PC-3 (cell line): ENCODE results near the gene IST1. TPM values are rescaled to one million over a fixed set of nuclear protein-coding genes. Genes with fewer than 3 reads are reported as not detected.

Source experiments
- ATAC-seq: fragments of 200-7000 bp; cut with Tn5 transposase; 2 replicates; pipeline ENCODE4 v1.9.1; 2020; ENCODE audit warnings: mild to moderate bottlenecking, moderate library complexity
- BruUV-seq: library from RNA; stranded (reverse); fragments of 400-500 nt; replicated peaks from 2 replicates; lab custom pipeline; 2021; lab: Mats Ljungman, UMichigan
- CTCF ChIA-PET: fragments of 300-600 bp; sonication (Branson Sonifier 250); formaldehyde crosslinking; loops from one replicate; lab custom pipeline; 2022; ENCODE audit warnings: antibody characterized with exemption; lab: Charles Lee
- POLR2A ChIA-PET: fragments of 300-600 bp; sonication (Branson Sonifier 250); formaldehyde crosslinking; loops from one replicate; lab custom pipeline; 2022; ENCODE audit warnings: antibody characterized with exemption; ENCODE audit not compliant: unreplicated experiment; lab: Charles Lee
- DNase-seq: peaks from one replicate; pipeline ENCODE4 v3.0.0-alpha.2; 2015
- H2AFZ ChIP-seq: fragments of 300-600 bp; sonication (generic); 2 replicates; pipeline ENCODE4 v1.6.0; 2016; ENCODE audit warnings: antibody characterized with exemption, low read length
- H3F3A ChIP-seq: fragments of 300-600 bp; sonication (generic); one replicate; pipeline ENCODE4 v1.6.0; 2017; ENCODE audit warnings: antibody characterized with exemption, low read length, control low read depth, mild to moderate bottlenecking; ENCODE audit not compliant: unreplicated experiment
- H3K27ac ChIP-seq: fragments of 300-600 bp; sonication (generic); 2 replicates; pipeline ENCODE4 v1.5.1; 2016; ENCODE audit warnings: mild to moderate bottlenecking, low read length
- H3K27me3 ChIP-seq: fragments of 300-600 bp; sonication (generic); 2 replicates; pipeline ENCODE4 v1.6.1; 2016; ENCODE audit warnings: low read length, mixed read lengths
- H3K36me3 ChIP-seq: fragments of 300-600 bp; sonication (generic); 2 replicates; pipeline ENCODE4 v1.6.1; 2016; ENCODE audit warnings: low read depth, mixed run types, low read length, mixed read lengths
- H3K4me1 ChIP-seq: fragments of 300-600 bp; sonication (generic); 2 replicates; pipeline ENCODE4 v1.5.1; 2016; ENCODE audit warnings: low read length; ENCODE audit not compliant: insufficient read depth
- H3K4me2 ChIP-seq: fragments of 300-600 bp; sonication (generic); 2 replicates; pipeline ENCODE4 v1.6.0; 2016; ENCODE audit warnings: low read length
- H3K4me3 ChIP-seq: fragments of 300-600 bp; sonication (generic); 2 replicates; pipeline ENCODE4 v1.5.1; 2016; ENCODE audit warnings: mild to moderate bottlenecking, low read length, mixed read lengths
- H3K79me2 ChIP-seq: fragments of 300-600 bp; sonication (generic); 2 replicates; pipeline ENCODE4 v1.6.1; 2017; ENCODE audit warnings: low read length, mixed read lengths
- H3K9ac ChIP-seq: fragments of 300-600 bp; sonication (generic); 2 replicates; pipeline ENCODE4 v1.6.0; 2016; ENCODE audit warnings: mild to moderate bottlenecking, low read length
- H3K9me2 ChIP-seq: fragments of 300-600 bp; sonication (generic); replicated peaks from 2 replicates; pipeline ENCODE4 v1.6.1; 2016; ENCODE audit warnings: mixed run types, low read length, mixed read lengths
- H3K9me3 ChIP-seq: fragments of 300-600 bp; sonication (generic); 2 replicates; pipeline ENCODE4 v1.6.1; 2016; ENCODE audit warnings: low read length, mixed read lengths
- H4K20me1 ChIP-seq: fragments of 300-600 bp; sonication (generic); 2 replicates; pipeline ENCODE4 v1.6.1; 2016; ENCODE audit warnings: low read length, mixed read lengths
- EZH2 ChIP-seq: fragments of 300-600 bp; sonication (generic); IDR thresholded peaks from one replicate; pipeline ENCODE4 v1.6.1; 2017; ENCODE audit warnings: antibody characterized with exemption, mild to moderate bottlenecking, low read length; ENCODE audit not compliant: unreplicated experiment
- EZH2phosphoT487 ChIP-seq: fragments of 300-600 bp; sonication (generic); IDR thresholded peaks from 2 replicates; pipeline ENCODE4 v1.6.1; 2018; ENCODE audit warnings: mild to moderate bottlenecking, antibody characterized with exemption, low read length, borderline replicate concordance
- intact Hi-C: fragments of 100-400 bp; cut with micrococcal nuclease; formaldehyde crosslinking; loops from 2 replicates; pipeline ENCODE4 v1.9.0; 2023
- total RNA-seq: library from RNA; depleted of rRNA; stranded (reverse); fragments of >200 nt; gene quantifications from 2 replicates; pipeline ENCODE4 v1.2.3, GENCODE V29; 2014
- TF ChIP-seq, protein P1 (sequence below): fragments of 300-600 bp; sonication (generic); conservative IDR thresholded peaks from 2 replicates; pipeline ENCODE4 v1.5.1; 2017; ENCODE audit warnings: antibody characterized with exemption, low read depth, mild to moderate bottlenecking, low read length

Gene IST1
- total RNA-seq, 1 experiment from 2014 or later: 86.4 TPM

DNA sequence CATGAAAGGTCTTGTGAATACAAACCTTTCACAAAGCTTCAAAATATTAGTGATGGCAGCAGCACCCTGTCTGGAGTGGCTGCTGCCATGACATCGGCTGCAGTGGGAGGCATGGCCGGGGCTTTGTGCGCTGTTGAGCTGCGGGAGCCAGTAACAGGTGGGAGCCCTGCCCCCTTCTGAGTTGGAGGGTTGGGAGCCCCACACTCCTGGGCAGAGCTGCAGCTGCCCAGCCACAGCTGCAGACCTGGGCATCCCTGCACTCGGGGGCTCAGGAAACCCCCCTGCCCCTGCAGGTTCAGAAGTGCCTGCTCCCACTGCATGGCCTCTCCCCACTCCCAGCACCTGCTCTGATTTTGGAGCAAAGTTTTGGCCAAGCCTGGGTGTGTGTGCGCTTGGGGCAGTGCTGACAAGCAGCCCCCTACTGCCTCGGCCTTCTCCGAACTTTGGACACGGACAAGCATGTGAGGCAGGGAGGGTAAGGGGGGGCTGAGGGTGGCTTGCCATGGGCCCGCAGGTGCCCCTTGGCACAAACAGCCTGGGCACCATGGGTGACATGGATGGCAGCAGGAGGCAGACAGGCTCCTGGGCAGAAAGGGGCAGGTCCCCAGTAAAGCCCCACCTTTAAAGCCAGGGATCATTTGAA lies 42.7 kb downstream of the IST1 start:
- intact Hi-C loops: no loop called here
- ChIA-PET CTCF (no interaction called here), POLR2A (no interaction called here)
- BruUV-seq: no TSS peak
- H3K4me3 ChIP-seq: no peak overlapping the region
- no peak overlapping the region for H3K27ac ChIP-seq
- H3K27me3 ChIP-seq: no peaks in the 10 kb centered on the region
- no peaks in the 10 kb centered on the region for H3K9me3 ChIP-seq
- H3K9me2 ChIP-seq: no peaks in the 10 kb centered on the region
- H3K4me2 ChIP-seq: no peak overlapping the region
- H3K4me1 ChIP-seq: no peaks in the 10 kb centered on the region
- H3F3A ChIP-seq: no peaks in the 10 kb centered on the region
- peaks cover 7% of the 10 kb centered on the region; the same call in 1 of the 2 replicates for H3K36me3 ChIP-seq
- DNase-seq (no peak), ATAC-seq (no peak)
- no peak overlapping the region for H3K9ac ChIP-seq
- no peaks in the 10 kb centered on the region for H4K20me1 ChIP-seq
- H3K79me2 ChIP-seq: no peaks in the 10 kb centered on the region
- TF ChIP-seq, protein P1, sequence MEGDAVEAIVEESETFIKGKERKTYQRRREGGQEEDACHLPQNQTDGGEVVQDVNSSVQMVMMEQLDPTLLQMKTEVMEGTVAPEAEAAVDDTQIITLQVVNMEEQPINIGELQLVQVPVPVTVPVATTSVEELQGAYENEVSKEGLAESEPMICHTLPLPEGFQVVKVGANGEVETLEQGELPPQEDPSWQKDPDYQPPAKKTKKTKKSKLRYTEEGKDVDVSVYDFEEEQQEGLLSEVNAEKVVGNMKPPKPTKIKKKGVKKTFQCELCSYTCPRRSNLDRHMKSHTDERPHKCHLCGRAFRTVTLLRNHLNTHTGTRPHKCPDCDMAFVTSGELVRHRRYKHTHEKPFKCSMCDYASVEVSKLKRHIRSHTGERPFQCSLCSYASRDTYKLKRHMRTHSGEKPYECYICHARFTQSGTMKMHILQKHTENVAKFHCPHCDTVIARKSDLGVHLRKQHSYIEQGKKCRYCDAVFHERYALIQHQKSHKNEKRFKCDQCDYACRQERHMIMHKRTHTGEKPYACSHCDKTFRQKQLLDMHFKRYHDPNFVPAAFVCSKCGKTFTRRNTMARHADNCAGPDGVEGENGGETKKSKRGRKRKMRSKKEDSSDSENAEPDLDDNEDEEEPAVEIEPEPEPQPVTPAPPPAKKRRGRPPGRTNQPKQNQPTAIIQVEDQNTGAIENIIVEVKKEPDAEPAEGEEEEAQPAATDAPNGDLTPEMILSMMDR: no peak
- TF ChIP-seq EZH2phosphoT487: no peak
- H2AFZ ChIP-seq: no peak overlapping the region

DNA sequence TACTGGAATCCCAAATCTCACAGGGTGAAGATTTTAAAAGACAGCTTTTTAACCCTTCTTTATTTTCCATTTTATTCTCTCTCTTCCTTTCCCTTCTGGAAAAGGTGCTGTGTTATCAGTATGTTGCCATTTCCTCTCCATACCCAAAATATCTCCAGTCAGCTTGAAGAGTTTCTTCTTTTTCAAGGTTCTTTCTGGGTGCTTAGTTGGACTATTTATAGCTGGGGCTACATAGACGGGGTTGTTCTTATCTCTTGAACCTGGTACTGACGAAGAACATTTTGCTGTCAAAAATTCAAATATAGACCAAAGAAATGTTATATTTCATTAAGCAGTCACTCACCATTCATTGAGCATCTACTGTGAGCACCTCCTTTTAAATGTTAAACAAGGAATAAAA lies 48.6 kb downstream of the IST1 start:
- Histone ChIP-seq H3K36me3 (no peaks in the 10 kb centered on the region), H3K79me2 (no peaks in the 10 kb centered on the region), H4K20me1 (no peaks in the 10 kb centered on the region), H3K4me3 (no peak overlapping the region), H3K27ac (no peak overlapping the region), H3K27me3 (no peaks in the 10 kb centered on the region), H3K9ac (no peak overlapping the region), H3K4me1 (no peaks in the 10 kb centered on the region), H3K4me2 (no peak overlapping the region), H3F3A (no peaks in the 10 kb centered on the region), H3K9me2 (no peaks in the 10 kb centered on the region), H2AFZ (no peak overlapping the region), H3K9me3 (no peaks in the 10 kb centered on the region)
- ATAC-seq (no peak), DNase-seq (no peak)
- CTCF ChIA-PET: no interaction called here
- intact Hi-C loops: no loop called here
- no TSS peak for BruUV-seq
- TF ChIP-seq, protein P1: no peak
- TF ChIP-seq EZH2 (no peak), EZH2phosphoT487 (no peak)
- POLR2A ChIA-PET: no interaction called here

DNA sequence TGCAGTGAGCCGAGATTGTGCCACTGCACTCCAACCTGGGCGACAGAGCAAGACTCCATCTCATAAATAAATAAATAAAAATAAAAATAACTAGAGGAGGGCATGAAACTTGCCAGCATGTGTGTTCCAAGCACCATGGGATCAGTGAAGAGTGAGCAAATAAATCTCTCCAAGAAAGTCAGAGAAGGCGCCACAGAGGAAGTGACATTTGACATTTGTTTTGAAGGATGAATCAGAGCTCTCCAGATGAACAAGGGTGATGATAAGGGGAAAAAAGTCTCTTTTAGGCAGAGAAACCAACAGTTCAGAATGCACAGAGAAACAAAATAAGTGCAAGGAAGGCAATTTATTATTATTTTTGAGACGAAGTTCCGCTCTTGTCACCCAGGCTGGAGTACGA lies 50.3 kb downstream of the IST1 start:
- ATAC-seq: no peak
- H3K79me2 ChIP-seq: no peaks in the 10 kb centered on the region
- no peak overlapping the region for H3K27ac ChIP-seq
- TF ChIP-seq EZH2 (no peak), EZH2phosphoT487 (no peak)
- TF ChIP-seq, protein P1: no peak
- H4K20me1 ChIP-seq: no peaks in the 10 kb centered on the region
- no peak overlapping the region for H3K4me2 ChIP-seq
- no peaks in the 10 kb centered on the region for H3K4me1 ChIP-seq
- no peaks in the 10 kb centered on the region for H3F3A ChIP-seq
- POLR2A ChIA-PET: no interaction called here
- no peaks in the 10 kb centered on the region for H3K36me3 ChIP-seq
- CTCF ChIA-PET: no interaction called here
- H3K9ac ChIP-seq: no peak overlapping the region
- no peak overlapping the region for H2AFZ ChIP-seq
- intact Hi-C loops: no loop called here
- no peaks in the 10 kb centered on the region for H3K9me3 ChIP-seq
- H3K9me2 ChIP-seq: no peaks in the 10 kb centered on the region
- no TSS peak for BruUV-seq
- DNase-seq: no peak
- no peaks in the 10 kb centered on the region for H3K27me3 ChIP-seq
- no peak overlapping the region for H3K4me3 ChIP-seq
